Mammary epithelial cell (primary cell): ENCODE results near the gene CARD9.

Experiments used
- CTCF ChIP-seq, 2 donors: IDR thresholded peaks in 1 of 2; conservative IDR thresholded peaks in 1 of 2; 2 replicates each; pipeline ENCODE4 v1.5.1; 2011 to 2012; ENCODE audit warnings: inconsistent platforms in 2 of 2, low read length in 2 of 2, mild to moderate bottlenecking in 2 of 2, control low read depth in 1 of 2, low read depth in 1 of 2; ENCODE audit not compliant: insufficient read depth in 1 of 2; ENCODE audit errors: extremely low read depth in 1 of 2
- EZH2 ChIP-seq: IDR thresholded peaks from 2 replicates; pipeline ENCODE4 v1.6.1; 2012; ENCODE audit warnings: low read length, inconsistent platforms, borderline replicate concordance

GRCh38 chr9:136352682-136353081, 20.8 kb downstream of the CARD9 start:
- TF ChIP-seq CTCF (conservative IDR thresholded peaks at IDR 0.05 in 1 of 2, IDR thresholded peaks at IDR 0.05 in 1 of 2; ENCODE audit: extremely low read depth in 1 of 2, insufficient read depth in 1 of 2, low read depth in 1 of 2, low read length in 2 of 2) (no peak), EZH2 (no peak)
